IMR-90 (cell line): ENCODE results near the gene DPP10. TPM values are rescaled to one million over a fixed set of nuclear protein-coding genes. Genes with fewer than 3 reads are reported as not detected.

Experiments used
- ATAC-seq: fragments of 200-7000 bp; cut with Tn5 transposase; 2 replicates; pipeline ENCODE4 v1.9.1; 2020; ENCODE audit warnings: low read depth, mild to moderate bottlenecking, moderate library complexity
- BruUV-seq: library from RNA; stranded (reverse); fragments of 400-500 nt; replicated peaks from 2 replicates; lab custom pipeline; 2021; lab: Mats Ljungman, UMichigan
- CTCF ChIA-PET: fragments of 300-600 bp; formaldehyde crosslinking; extraction: SDS; loops from one replicate; lab custom pipeline; 2021; ENCODE audit warnings: antibody characterized with exemption; lab: Yijun Ruan, JAX
- POLR2A ChIA-PET: fragments of 300-600 bp; sonication (Branson Sonifier 250); formaldehyde crosslinking; loops from one replicate; lab custom pipeline; 2022; ENCODE audit warnings: antibody characterized with exemption; ENCODE audit not compliant: unreplicated experiment; lab: Charles Lee
- DNase-seq: peaks from one replicate; pipeline ENCODE4 v3.0.0; 2013
- H2AFZ ChIP-seq: replicated peaks from 2 replicates; pipeline ENCODE3; 2013; ENCODE audit warnings: low read length, mild to moderate bottlenecking; ENCODE audit not compliant: poor library complexity
- H2AK5ac ChIP-seq: 2 replicates; pipeline ENCODE4 v1.6.1; 2013; ENCODE audit warnings: low read depth, low read length, inconsistent platforms
- H2AK9ac ChIP-seq: replicated peaks from 2 replicates; pipeline ENCODE3; 2013; ENCODE audit warnings: mild to moderate bottlenecking, low read depth, low read length, moderate library complexity; ENCODE audit not compliant: poor library complexity
- H2BK120ac ChIP-seq: 2 replicates; pipeline ENCODE4 v1.6.1; 2013; ENCODE audit warnings: low read depth, low read length, inconsistent platforms
- H2BK15ac ChIP-seq: 3 replicates; pipeline ENCODE4 v1.6.1; 2013; ENCODE audit warnings: low read depth, low read length, inconsistent platforms
- H2BK20ac ChIP-seq: 2 replicates; pipeline ENCODE4 v1.6.1; 2013; ENCODE audit warnings: low read depth, mild to moderate bottlenecking, inconsistent platforms, low read length, moderate library complexity
- H2BK5ac ChIP-seq: 2 replicates; pipeline ENCODE4 v1.6.1; 2013; ENCODE audit warnings: mild to moderate bottlenecking, low read depth, low read length, inconsistent platforms; ENCODE audit not compliant: poor library complexity, severe bottlenecking
- H3K14ac ChIP-seq: replicated peaks from 2 replicates; pipeline ENCODE4 v1.6.1; 2013; ENCODE audit warnings: low read depth, low read length, inconsistent platforms
- H3K18ac ChIP-seq: 2 replicates; pipeline ENCODE4 v1.6.1; 2013; ENCODE audit warnings: low read depth, low read length, control low read depth
- H3K23ac ChIP-seq: 2 replicates; pipeline ENCODE4 v1.6.1; 2013; ENCODE audit warnings: low read depth, low read length, inconsistent platforms
- H3K27ac ChIP-seq: 2 replicates; pipeline ENCODE4 v1.5.1; 2013; ENCODE audit warnings: mild to moderate bottlenecking, control low read depth, low read length; ENCODE audit not compliant: insufficient read depth
- H3K27me3 ChIP-seq: 2 replicates; pipeline ENCODE4 v1.6.1; 2013; ENCODE audit warnings: low read length; ENCODE audit not compliant: control insufficient read depth, insufficient read depth
- H3K36me3 ChIP-seq: 2 replicates; pipeline ENCODE4 v1.6.1; 2013; ENCODE audit warnings: low read length, mixed read lengths; ENCODE audit not compliant: control insufficient read depth, insufficient read depth
- H3K4ac ChIP-seq: 2 replicates; pipeline ENCODE4 v1.6.1; 2013; ENCODE audit warnings: low read depth, low read length, inconsistent platforms
- H3K4me1 ChIP-seq: 2 replicates; pipeline ENCODE4 v1.6.1; 2013; ENCODE audit warnings: low read length, mixed read lengths; ENCODE audit not compliant: control insufficient read depth, insufficient read depth
- H3K4me2 ChIP-seq: 2 replicates; pipeline ENCODE4 v1.6.1; 2013; ENCODE audit warnings: low read depth, mild to moderate bottlenecking, control low read depth, low read length, moderate library complexity
- H3K4me3 ChIP-seq: 2 replicates; pipeline ENCODE4 v1.5.1; 2013; ENCODE audit warnings: low read depth, mild to moderate bottlenecking, control low read depth, low read length, moderate library complexity; ENCODE audit not compliant: insufficient read depth
- H3K56ac ChIP-seq: 2 replicates; pipeline ENCODE4 v1.6.1; 2013; ENCODE audit warnings: low read length, inconsistent platforms; ENCODE audit not compliant: insufficient read depth; ENCODE audit errors: extremely low read depth
- H3K79me1 ChIP-seq, 2 experiments: 2 replicates each; pipeline ENCODE4 v1.6.1; 2013; ENCODE audit warnings: low read length in 2 of 2, inconsistent platforms in 1 of 2, low read depth in 1 of 2
- H3K9ac ChIP-seq: 2 replicates; pipeline ENCODE4 v1.6.1; 2013; ENCODE audit warnings: low read depth, low read length, control low read depth
- H3K9me1 ChIP-seq: 2 replicates; pipeline ENCODE4 v1.6.1; 2013; ENCODE audit warnings: low read length, inconsistent platforms; ENCODE audit not compliant: insufficient read depth
- H3K9me3 ChIP-seq: 2 replicates; pipeline ENCODE4 v1.6.1; 2013; ENCODE audit warnings: low read length; ENCODE audit not compliant: control insufficient read depth, insufficient read depth
- H4K20me1 ChIP-seq: 2 replicates; pipeline ENCODE4 v1.6.1; 2013; ENCODE audit warnings: low read length, inconsistent platforms; ENCODE audit not compliant: insufficient read depth
- H4K5ac ChIP-seq: 2 replicates; pipeline ENCODE4 v1.6.1; 2013; ENCODE audit warnings: mild to moderate bottlenecking, low read depth, low read length, control low read depth
- H4K8ac ChIP-seq, 2 experiments: 2 replicates each; pipeline ENCODE4 v1.6.1; 2013; ENCODE audit warnings: low read depth in 2 of 2, low read length in 2 of 2, control low read depth in 1 of 2, inconsistent platforms in 1 of 2
- H4K91ac ChIP-seq: 2 replicates; pipeline ENCODE4 v1.6.1; 2013; ENCODE audit warnings: low read depth, low read length, inconsistent platforms; ENCODE audit not compliant: insufficient read depth
- BHLHE40 ChIP-seq: fragments of 150-350 bp; IDR thresholded peaks from 2 replicates; pipeline ENCODE4 v1.6.1; 2016; ENCODE audit warnings: mild to moderate bottlenecking, low read depth, low read length
- CEBPB ChIP-seq: IDR thresholded peaks from 2 replicates; pipeline ENCODE4 v1.6.1; 2012; ENCODE audit warnings: low read depth, low read length, improper control_type of control experiment
- CHD1 ChIP-seq: IDR thresholded peaks from 2 replicates; pipeline ENCODE4 v1.6.1; 2012; ENCODE audit warnings: low read depth, low read length, improper control_type of control experiment
- FOS ChIP-seq: fragments of 150-350 bp; IDR thresholded peaks from 2 replicates; pipeline ENCODE4 v1.6.1; 2016; ENCODE audit warnings: low read depth, low read length
- MAZ ChIP-seq: IDR thresholded peaks from 2 replicates; pipeline ENCODE4 v1.6.1; 2012; ENCODE audit warnings: low read depth, mild to moderate bottlenecking, low read length, improper control_type of control experiment, moderate library complexity, borderline replicate concordance
- MXI1 ChIP-seq: IDR thresholded peaks from 2 replicates; pipeline ENCODE4 v1.6.1; 2012; ENCODE audit warnings: low read depth, mild to moderate bottlenecking, low read length, moderate library complexity, borderline replicate concordance
- POLR2A ChIP-seq: IDR thresholded peaks from 2 replicates; pipeline ENCODE4 v1.6.1; 2012; ENCODE audit warnings: mild to moderate bottlenecking, low read depth, low read length
- RAD21 ChIP-seq: IDR thresholded peaks from 2 replicates; pipeline ENCODE4 v1.6.1; 2012; ENCODE audit warnings: low read length, improper control_type of control experiment
- RCOR1 ChIP-seq: IDR thresholded peaks from 2 replicates; pipeline ENCODE4 v1.6.1; 2012; ENCODE audit warnings: mild to moderate bottlenecking, low read length, improper control_type of control experiment; ENCODE audit not compliant: insufficient replicate concordance
- RFX5 ChIP-seq: IDR thresholded peaks from 2 replicates; pipeline ENCODE4 v1.8.0; 2012; ENCODE audit warnings: low read depth, mild to moderate bottlenecking, low read length, moderate library complexity
- SMC3 ChIP-seq: fragments of 150-350 bp; IDR thresholded peaks from 2 replicates; pipeline ENCODE4 v1.6.1; 2016; ENCODE audit warnings: low read depth, mild to moderate bottlenecking, antibody characterized with exemption, low read length, moderate library complexity
- WGBS, 2 experiments: methylation state at CpG; one replicate each; pipeline versions ENCODE4 v1.1.5 to v1.1.7; 2013; ENCODE audit warnings: missing lambda C conversion rate in 2 of 2; ENCODE audit not compliant: insufficient read length in 1 of 2; ENCODE audit errors: extremely low coverage in 2 of 2; 5-methylcytosine and 5-hydroxymethylcytosine counted together
- dilution Hi-C: fragments of 300-500 bp; cut with HindIII; formaldehyde crosslinking; loops from one replicate; pipeline ENCODE4 v1.14.3; 2018; ENCODE audit warnings: low sequenced_read_pairs; ENCODE audit not compliant: unreplicated experiment
- in situ Hi-C: fragments of 300-500 bp; cut with MboI; formaldehyde crosslinking; loops from 3 replicates; pipeline ENCODE4 v1.14.3; 2019; ENCODE audit warnings: low sequenced_read_pairs, inconsistent platforms, mixed read lengths
- intact Hi-C: fragments of 100-400 bp; cut with micrococcal nuclease; formaldehyde crosslinking; loops from 2 replicates; pipeline ENCODE4 v1.10.0; 2022
- polyA plus RNA-seq, 3 experiments: library from polyadenylated mRNA; depleted of rRNA; stranded (reverse); fragments of >200 nt; gene quantifications; 2 replicates each; pipeline ENCODE4 v1.2.3, GENCODE V29; 2012; ENCODE audit warnings: low replicate concordance in 1 of 3
- total RNA-seq: library from RNA; depleted of rRNA; stranded (reverse); fragments of >200 nt; gene quantifications from 2 replicates; pipeline ENCODE4 v1.2.3, GENCODE V29; 2012
- TF ChIP-seq, protein P1 (sequence below): conservative IDR thresholded peaks from 2 replicates; pipeline ENCODE4 v1.5.1; 2012; ENCODE audit warnings: mild to moderate bottlenecking, low read depth, low read length, improper control_type of control experiment
- TF ChIP-seq, protein P2 (sequence below): fragments of 150-350 bp; IDR thresholded peaks from 2 replicates; pipeline ENCODE4 v1.6.1; 2016; ENCODE audit warnings: low read depth, mild to moderate bottlenecking, low read length, moderate library complexity, borderline replicate concordance

The DPP10 gene
- total and polyA plus RNA-seq, 2 of the 4 experiments (the other 2 are of a cell fraction), result not detected

GRCh38 chr2:115248066-115248465, 805.6 kb downstream of the DPP10 start:
- Histone ChIP-seq H2AFZ (no peak overlapping the region), H3K18ac (no peak overlapping the region), H2AK9ac (no peak overlapping the region), H3K4me2 (no peak overlapping the region), H3K4me1 (no peaks in the 10 kb centered on the region), H2BK15ac (no peak overlapping the region), H3K4me3 (no peak overlapping the region), H3K23ac (no peak overlapping the region), H2BK120ac (no peak overlapping the region), H4K8ac (no peak overlapping the region), H3K4ac (no peak overlapping the region), H4K5ac (no peak overlapping the region), H3K56ac (no peak overlapping the region), H3K27me3 (no peaks in the 10 kb centered on the region), H4K91ac (no peak overlapping the region), H3K9me1 (no peaks in the 10 kb centered on the region), H3K14ac (no peak overlapping the region), H3K79me1 (no peaks in the 10 kb centered on the region), H3K9ac (no peak overlapping the region), H3K27ac (no peak overlapping the region), H2BK20ac (no peak overlapping the region), H4K20me1 (no peaks in the 10 kb centered on the region), H3K36me3 (no peaks in the 10 kb centered on the region), H2AK5ac (no peak overlapping the region), H2BK5ac (no peak overlapping the region), H3K9me3 (peaks cover 4% of the 10 kb centered on the region; the same call in 1 of the 2 replicates)
- no CpG with 5 or more reads among the region's 1 CpG for WGBS, 2 experiments
- dilution Hi-C loops, result no loop called here
- BruUV-seq, result no TSS peak
- CTCF ChIA-PET, result no interaction called here
- intact Hi-C loops, result no loop called here
- in situ Hi-C loops, result no loop called here
- TF ChIP-seq RAD21, result no peak
- TF ChIP-seq, protein P1, sequence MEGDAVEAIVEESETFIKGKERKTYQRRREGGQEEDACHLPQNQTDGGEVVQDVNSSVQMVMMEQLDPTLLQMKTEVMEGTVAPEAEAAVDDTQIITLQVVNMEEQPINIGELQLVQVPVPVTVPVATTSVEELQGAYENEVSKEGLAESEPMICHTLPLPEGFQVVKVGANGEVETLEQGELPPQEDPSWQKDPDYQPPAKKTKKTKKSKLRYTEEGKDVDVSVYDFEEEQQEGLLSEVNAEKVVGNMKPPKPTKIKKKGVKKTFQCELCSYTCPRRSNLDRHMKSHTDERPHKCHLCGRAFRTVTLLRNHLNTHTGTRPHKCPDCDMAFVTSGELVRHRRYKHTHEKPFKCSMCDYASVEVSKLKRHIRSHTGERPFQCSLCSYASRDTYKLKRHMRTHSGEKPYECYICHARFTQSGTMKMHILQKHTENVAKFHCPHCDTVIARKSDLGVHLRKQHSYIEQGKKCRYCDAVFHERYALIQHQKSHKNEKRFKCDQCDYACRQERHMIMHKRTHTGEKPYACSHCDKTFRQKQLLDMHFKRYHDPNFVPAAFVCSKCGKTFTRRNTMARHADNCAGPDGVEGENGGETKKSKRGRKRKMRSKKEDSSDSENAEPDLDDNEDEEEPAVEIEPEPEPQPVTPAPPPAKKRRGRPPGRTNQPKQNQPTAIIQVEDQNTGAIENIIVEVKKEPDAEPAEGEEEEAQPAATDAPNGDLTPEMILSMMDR, result no peak
- no peak for TF ChIP-seq RCOR1
- no peak for TF ChIP-seq POLR2A
- TF ChIP-seq FOS, result no peak
- TF ChIP-seq MXI1, result no peak
- no peak for TF ChIP-seq CEBPB
- TF ChIP-seq BHLHE40, result no peak
- TF ChIP-seq RFX5, result no peak
- no peak for TF ChIP-seq CHD1
- TF ChIP-seq, protein P2, sequence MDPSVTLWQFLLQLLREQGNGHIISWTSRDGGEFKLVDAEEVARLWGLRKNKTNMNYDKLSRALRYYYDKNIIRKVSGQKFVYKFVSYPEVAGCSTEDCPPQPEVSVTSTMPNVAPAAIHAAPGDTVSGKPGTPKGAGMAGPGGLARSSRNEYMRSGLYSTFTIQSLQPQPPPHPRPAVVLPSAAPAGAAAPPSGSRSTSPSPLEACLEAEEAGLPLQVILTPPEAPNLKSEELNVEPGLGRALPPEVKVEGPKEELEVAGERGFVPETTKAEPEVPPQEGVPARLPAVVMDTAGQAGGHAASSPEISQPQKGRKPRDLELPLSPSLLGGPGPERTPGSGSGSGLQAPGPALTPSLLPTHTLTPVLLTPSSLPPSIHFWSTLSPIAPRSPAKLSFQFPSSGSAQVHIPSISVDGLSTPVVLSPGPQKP, result no peak
- TF ChIP-seq SMC3, result no peak
- no peak for TF ChIP-seq MAZ
- POLR2A ChIA-PET, result no interaction called here
- DNase-seq, result no peak
- no peak for ATAC-seq
